ENCODE data around the gene GDA.

Gene GDA

GRCh38 chr9:72149231-72149975, at the start of gene GDA:
Gene GDA (plus strand): TSS chr9:72149440. CDS start chr9:72149560, 120 bp downstream.
- Histone ChIP-seq H2AFZ (ENCODE audit: low read depth, low read length) (no peak within 1 kb of the TSS), H3K27me3 (ENCODE audit: insufficient read depth, low read length) (peaks cover 48% of the 10 kb centered on the region), H3K36me3 (ENCODE audit: insufficient read depth, low read length) (no peaks in the 10 kb centered on the region)

GRCh38 chr9:72102520-72102919, 46.7 kb upstream of the GDA start:
- H3K36me3 ChIP-seq (ENCODE audit: insufficient read depth, low read length) = no peaks in the 10 kb centered on the region
- no peaks in the 10 kb centered on the region for H3K9me3 ChIP-seq (ENCODE audit: low read length)

More at GRCh38 chr9:72149231-72149975, at the start of gene GDA:
- H3K4me3 ChIP-seq (ENCODE audit: low read length) = no peak within 1 kb of the TSS
- no peaks in the 10 kb centered on the region for H3K9me3 ChIP-seq (ENCODE audit: low read length)
- peaks cover 8% of the 10 kb centered on the region for H3K4me1 ChIP-seq (ENCODE audit: insufficient read depth, low read length)

GRCh38 chr9:72113056-72113455, 36.2 kb upstream of the GDA start:
- Histone ChIP-seq H3K4me1 (ENCODE audit: insufficient read depth, low read length) (no peaks in the 10 kb centered on the region), H3K4me3 (ENCODE audit: low read length) (no peak overlapping the region), H3K36me3 (ENCODE audit: insufficient read depth, low read length) (no peaks in the 10 kb centered on the region), H3K9me3 (ENCODE audit: low read length) (no peaks in the 10 kb centered on the region), H3K27me3 (ENCODE audit: insufficient read depth, low read length) (no peaks in the 10 kb centered on the region), H2AFZ (ENCODE audit: low read depth, low read length) (no peak overlapping the region)

More at GRCh38 chr9:72102520-72102919, 46.7 kb upstream of the GDA start:
- no peak overlapping the region for H3K4me3 ChIP-seq (ENCODE audit: low read length)
- no peaks in the 10 kb centered on the region for H3K4me1 ChIP-seq (ENCODE audit: insufficient read depth, low read length)
- H2AFZ ChIP-seq (ENCODE audit: low read depth, low read length) = no peak overlapping the region
- H3K27me3 ChIP-seq (ENCODE audit: insufficient read depth, low read length) = no peaks in the 10 kb centered on the region

GRCh38 chr9:72119853-72120252, 29.4 kb upstream of the GDA start:
- H3K36me3 ChIP-seq (ENCODE audit: insufficient read depth, low read length) = no peaks in the 10 kb centered on the region
- no peak overlapping the region for H3K4me3 ChIP-seq (ENCODE audit: low read length)
- no peaks in the 10 kb centered on the region for H3K4me1 ChIP-seq (ENCODE audit: insufficient read depth, low read length)
- H2AFZ ChIP-seq (ENCODE audit: low read depth, low read length) = no peak overlapping the region
- no peaks in the 10 kb centered on the region for H3K27me3 ChIP-seq (ENCODE audit: insufficient read depth, low read length)
- no peaks in the 10 kb centered on the region for H3K9me3 ChIP-seq (ENCODE audit: low read length)

- Histone ChIP-seq H3K4me3 (ENCODE audit: low read length) (no peak overlapping the region), H3K4me1 (ENCODE audit: insufficient read depth, low read length) (no peaks in the 10 kb centered on the region), H3K9me3 (ENCODE audit: low read length) (no peaks in the 10 kb centered on the region), H2AFZ (ENCODE audit: low read depth, low read length) (no peak overlapping the region), H3K27me3 (ENCODE audit: insufficient read depth, low read length) (no peaks in the 10 kb centered on the region), H3K36me3 (ENCODE audit: insufficient read depth, low read length) (no peaks in the 10 kb centered on the region)
These were observed 24.3 kb upstream of the GDA start for GRCh38 chr9:72124947-72125346.

- Histone ChIP-seq H3K9me3 (ENCODE audit: low read length) (no peaks in the 10 kb centered on the region), H3K36me3 (ENCODE audit: insufficient read depth, low read length) (no peaks in the 10 kb centered on the region), H2AFZ (ENCODE audit: low read depth, low read length) (no peak overlapping the region), H3K4me1 (ENCODE audit: insufficient read depth, low read length) (no peaks in the 10 kb centered on the region), H3K27me3 (ENCODE audit: insufficient read depth, low read length) (no peaks in the 10 kb centered on the region), H3K4me3 (ENCODE audit: low read length) (no peak overlapping the region)
These were observed 21.5 kb upstream of the GDA start for GRCh38 chr9:72127753-72128152.

GRCh38 chr9:72128526-72128925, 20.7 kb upstream of the GDA start:
- Histone ChIP-seq H3K4me1 (ENCODE audit: insufficient read depth, low read length) (no peaks in the 10 kb centered on the region), H2AFZ (ENCODE audit: low read depth, low read length) (no peak overlapping the region), H3K27me3 (ENCODE audit: insufficient read depth, low read length) (no peaks in the 10 kb centered on the region), H3K36me3 (ENCODE audit: insufficient read depth, low read length) (no peaks in the 10 kb centered on the region), H3K4me3 (ENCODE audit: low read length) (no peak overlapping the region), H3K9me3 (ENCODE audit: low read length) (no peaks in the 10 kb centered on the region)

GRCh38 chr9:72129271-72130156, 19.7 kb upstream of the GDA start:
- H3K27me3 ChIP-seq (ENCODE audit: insufficient read depth, low read length) = no peaks in the 10 kb centered on the region
- no peaks in the 10 kb centered on the region for H3K9me3 ChIP-seq (ENCODE audit: low read length)
- H2AFZ ChIP-seq (ENCODE audit: low read depth, low read length) = no peak overlapping the region
- H3K4me3 ChIP-seq (ENCODE audit: low read length) = no peak overlapping the region
- no peaks in the 10 kb centered on the region for H3K4me1 ChIP-seq (ENCODE audit: insufficient read depth, low read length)
- no peaks in the 10 kb centered on the region for H3K36me3 ChIP-seq (ENCODE audit: insufficient read depth, low read length)

GRCh38 chr9:72130321-72130720, 18.9 kb upstream of the GDA start:
- Histone ChIP-seq H3K36me3 (ENCODE audit: insufficient read depth, low read length) (no peaks in the 10 kb centered on the region), H3K9me3 (ENCODE audit: low read length) (no peaks in the 10 kb centered on the region), H3K4me3 (ENCODE audit: low read length) (no peak overlapping the region), H3K27me3 (ENCODE audit: insufficient read depth, low read length) (no peaks in the 10 kb centered on the region), H3K4me1 (ENCODE audit: insufficient read depth, low read length) (no peaks in the 10 kb centered on the region), H2AFZ (ENCODE audit: low read depth, low read length) (no peak overlapping the region)

GRCh38 chr9:72131206-72131605, 18.0 kb upstream of the GDA start:
- Histone ChIP-seq H3K27me3 (ENCODE audit: insufficient read depth, low read length) (no peaks in the 10 kb centered on the region), H3K4me1 (ENCODE audit: insufficient read depth, low read length) (no peaks in the 10 kb centered on the region), H3K4me3 (ENCODE audit: low read length) (no peak overlapping the region), H2AFZ (ENCODE audit: low read depth, low read length) (no peak overlapping the region), H3K9me3 (ENCODE audit: low read length) (no peaks in the 10 kb centered on the region), H3K36me3 (ENCODE audit: insufficient read depth, low read length) (no peaks in the 10 kb centered on the region)

- H3K9me3 ChIP-seq (ENCODE audit: low read length) = no peaks in the 10 kb centered on the region
- H3K36me3 ChIP-seq (ENCODE audit: insufficient read depth, low read length) = no peaks in the 10 kb centered on the region
- H3K4me1 ChIP-seq (ENCODE audit: insufficient read depth, low read length) = no peaks in the 10 kb centered on the region
- H3K27me3 ChIP-seq (ENCODE audit: insufficient read depth, low read length) = no peaks in the 10 kb centered on the region
- no peak overlapping the region for H2AFZ ChIP-seq (ENCODE audit: low read depth, low read length)
- no peak overlapping the region for H3K4me3 ChIP-seq (ENCODE audit: low read length)
These were observed 17.2 kb upstream of the GDA start for GRCh38 chr9:72132052-72132451.

- Histone ChIP-seq H3K9me3 (ENCODE audit: low read length) (no peaks in the 10 kb centered on the region), H3K4me3 (ENCODE audit: low read length) (no peak overlapping the region), H3K4me1 (ENCODE audit: insufficient read depth, low read length) (no peaks in the 10 kb centered on the region)
These were observed 15.7 kb upstream of the GDA start for GRCh38 chr9:72133365-72134035.

GRCh38 chr9:72134801-72135200, 14.4 kb upstream of the GDA start:
- Histone ChIP-seq H2AFZ (ENCODE audit: low read depth, low read length) (no peak overlapping the region), H3K36me3 (ENCODE audit: insufficient read depth, low read length) (no peaks in the 10 kb centered on the region), H3K9me3 (ENCODE audit: low read length) (no peaks in the 10 kb centered on the region), H3K4me3 (ENCODE audit: low read length) (no peak overlapping the region), H3K27me3 (ENCODE audit: insufficient read depth, low read length) (no peaks in the 10 kb centered on the region), H3K4me1 (ENCODE audit: insufficient read depth, low read length) (no peaks in the 10 kb centered on the region)

More at GRCh38 chr9:72133365-72134035, 15.7 kb upstream of the GDA start:
- no peaks in the 10 kb centered on the region for H3K36me3 ChIP-seq (ENCODE audit: insufficient read depth, low read length)
- H2AFZ ChIP-seq (ENCODE audit: low read depth, low read length) = no peak overlapping the region
- no peaks in the 10 kb centered on the region for H3K27me3 ChIP-seq (ENCODE audit: insufficient read depth, low read length)

Data from neuron (in vitro differentiated cells).